Left cardiac atrium (tissue), 2 donors: ENCODE measurements around the gene OR2AP1. TPM values are rescaled to one million over a fixed set of nuclear protein-coding genes. Genes with fewer than 3 reads are reported as not detected.

Experiments
- total RNA-seq, 2 donors: library from RNA; stranded (reverse); fragmentation: NEBNext Ultra II Directional; extraction: Animal tissue kit (Norgen Biotek cat#: 25700); gene quantifications; one replicate each; pipeline ENCODE4 v1.2.1, GENCODE V29; 2021
- donor health status: DM: no; HTN: yes; CAD: no; lungs with severe emphysema.
- donor health status: DM: yes; HTN: yes; CAD: no.

Gene OR2AP1
- total RNA-seq, 2 donors from 2014 or later, result not detected

Other genes starting within 250 kb of the OR2AP1 start
- gene OR6C3, start 241.7 kb upstream of the OR2AP1 start, total RNA-seq, result not detected
- gene OR6C75, start 209.5 kb upstream of the OR2AP1 start, total RNA-seq, result not detected
- gene OR6C65, start 171.9 kb upstream of the OR2AP1 start, total RNA-seq, result not detected
- not detected for gene OR6C76, start 146.2 kb upstream of the OR2AP1 start, total RNA-seq
- gene OR6C2, start 128.4 kb upstream of the OR2AP1 start, total RNA-seq, result not detected
- not detected for gene OR6C70, start 102.3 kb upstream of the OR2AP1 start, total RNA-seq
- gene OR6C68, start 80.1 kb upstream of the OR2AP1 start, total RNA-seq, result not detected
- gene OR6C4, start 22.9 kb upstream of the OR2AP1 start, total RNA-seq, result not detected
- gene OR10P1, start 64.4 kb downstream of the OR2AP1 start, total RNA-seq, result under 1 TPM; 0.68 TPM
- gene ITGA7, start 135.4 kb downstream of the OR2AP1 start, total RNA-seq, result 100 to 1,000 TPM; 395 to 448 TPM
- 100 to 1,000 TPM; 119 to 123 TPM for gene BLOC1S1, start 143.6 kb downstream of the OR2AP1 start, total RNA-seq
- gene RDH5, start 147.9 kb downstream of the OR2AP1 start, total RNA-seq, result 10 to 100 TPM; 29.5 to 38.1 TPM
- gene CD63, start 156.5 kb downstream of the OR2AP1 start, total RNA-seq, result 1,000 to 10,000 TPM; 1,288 to 1,875 TPM
- 10 to 100 TPM; 12.0 to 14.2 TPM for gene GDF11, start 170.7 kb downstream of the OR2AP1 start, total RNA-seq
- 10 to 100 TPM; 42.9 to 50.1 TPM for gene SARNP, start 245.3 kb downstream of the OR2AP1 start, total RNA-seq
- 10 to 100 TPM; 21.4 to 24.0 TPM for gene ORMDL2, start 245.6 kb downstream of the OR2AP1 start, total RNA-seq